ENCODE results near the gene GART. TPM values are rescaled to one million over a fixed set of nuclear protein-coding genes. Genes with fewer than 3 reads are reported as not detected.

Gene GART
- total and polyA plus RNA-seq, 2 of the 4 experiments (the other 2 are of a cell fraction): 29.9 to 73.8 TPM

- dilution Hi-C loops (cut with HindIII; ENCODE audit: low sequenced_read_pairs, unreplicated experiment) (no loop called here), in situ Hi-C loops (cut with MboI; ENCODE audit: low sequenced_read_pairs) (no loop called here), intact Hi-C loops (cut with micrococcal nuclease) (loop anchor here (2.0 kb wide), 1 partner anchor 15 kb away; no protein-coding TSS in a partner anchor)
- BruUV-seq (replicated peaks): no TSS peak
- no peak overlapping the region for H2BK5ac ChIP-seq (ENCODE audit: low read depth, low read length, poor library complexity, severe bottlenecking)
- no peak overlapping the region for H3K4ac ChIP-seq (ENCODE audit: low read depth, low read length)
- ATAC-seq (ENCODE audit: low read depth) (no peak), DNase-seq (no peak)
- H4K5ac ChIP-seq (ENCODE audit: low read depth, low read length): no peak overlapping the region
- 0 out of 2 replicates have a peak, but pooled peaks cover 4% of the 10 kb centered on the region for H3K9me1 ChIP-seq (ENCODE audit: insufficient read depth, low read length)
- H3K23ac ChIP-seq (ENCODE audit: low read depth, low read length): no peak overlapping the region
- no CpG with 5 or more reads among the region's 10 CpGs for WGBS, 2 experiments (ENCODE audit: extremely low coverage in 2 of 2, insufficient read length in 1 of 2)
- H3K79me1 ChIP-seq (ENCODE audit: low read depth in 1 of 2, low read length in 2 of 2): peaks cover 18 to 59% of the 10 kb centered on the region in 2 experiments
- no peaks in the 10 kb centered on the region for H3K9me3 ChIP-seq (ENCODE audit: control insufficient read depth, insufficient read depth, low read length)
- no peak overlapping the region for H2AK5ac ChIP-seq (ENCODE audit: low read depth, low read length)
- H3K27ac ChIP-seq (ENCODE audit: insufficient read depth, low read length): no peak overlapping the region
- no peak overlapping the region for H3K4me2 ChIP-seq (ENCODE audit: low read depth, low read length)
- no peak overlapping the region for H4K91ac ChIP-seq (ENCODE audit: insufficient read depth, low read depth, low read length)
- no peak overlapping the region for H3K18ac ChIP-seq (ENCODE audit: low read depth, low read length)
- TF ChIP-seq MAFK (IDR thresholded peaks at IDR 0.05; ENCODE audit: low read depth, low read length): no peak
- TF ChIP-seq BHLHE40 (IDR thresholded peaks at IDR 0.05; ENCODE audit: low read depth, low read length): no peak
- TF ChIP-seq CHD1 (IDR thresholded peaks at IDR 0.05; ENCODE audit: low read depth, low read length): no peak
- no peak for TF ChIP-seq NFE2L2 (IDR thresholded peaks at IDR 0.05; ENCODE audit: low read depth, low read length)
- TF ChIP-seq ELK1 (IDR thresholded peaks at IDR 0.05; ENCODE audit: borderline replicate concordance, low read depth, low read length): no peak
- no peak for TF ChIP-seq USF2 (IDR thresholded peaks at IDR 0.05; ENCODE audit: low read depth, low read length)
- TF ChIP-seq POLR2A (IDR thresholded peaks at IDR 0.05; ENCODE audit: low read depth, low read length): no peak
- no peak for TF ChIP-seq CEBPB (IDR thresholded peaks at IDR 0.05; ENCODE audit: low read depth, low read length)
- TF ChIP-seq SMC3 (IDR thresholded peaks at IDR 0.05; ENCODE audit: low read depth, low read length): no peak
- TF ChIP-seq MXI1 (IDR thresholded peaks at IDR 0.05; ENCODE audit: borderline replicate concordance, low read depth, low read length): no peak
- no peak for TF ChIP-seq CTCF (conservative IDR thresholded peaks at IDR 0.05; ENCODE audit: low read depth, low read length)
- TF ChIP-seq FOS (IDR thresholded peaks at IDR 0.05; ENCODE audit: low read depth, low read length): no peak
- TF ChIP-seq RFX5 (IDR thresholded peaks at IDR 0.05; ENCODE audit: low read depth, low read length): no peak
- TF ChIP-seq RAD21 (IDR thresholded peaks at IDR 0.05; ENCODE audit: low read length): no peak
- no peak overlapping the region for H2AFZ ChIP-seq (replicated peaks; ENCODE audit: low read length, poor library complexity)
- H3K4me1 ChIP-seq (ENCODE audit: control insufficient read depth, insufficient read depth, low read length): peaks cover 2% of the 10 kb centered on the region; the same call in 1 of the 2 replicates
- peaks cover 43% of the 10 kb centered on the region for H3K36me3 ChIP-seq (ENCODE audit: control insufficient read depth, insufficient read depth, low read length)
- no peak overlapping the region for H2BK15ac ChIP-seq (ENCODE audit: low read depth, low read length)
- no peak overlapping the region for H3K14ac ChIP-seq (replicated peaks; ENCODE audit: low read depth, low read length)
- H3K56ac ChIP-seq (ENCODE audit: extremely low read depth, insufficient read depth, low read length): no peak overlapping the region
- no peak overlapping the region for H2BK20ac ChIP-seq (ENCODE audit: low read depth, low read length)
- H3K27me3 ChIP-seq (ENCODE audit: control insufficient read depth, insufficient read depth, low read length): no peaks in the 10 kb centered on the region
- H4K20me1 ChIP-seq (ENCODE audit: insufficient read depth, low read length): peaks cover 78% of the 10 kb centered on the region
- H2BK120ac ChIP-seq (ENCODE audit: low read depth, low read length): no peak overlapping the region
- no peak overlapping the region for H4K8ac ChIP-seq (ENCODE audit: low read depth in 2 of 2, low read length in 2 of 2)
- no peak overlapping the region for H3K4me3 ChIP-seq (ENCODE audit: insufficient read depth, low read depth, low read length)
- ChIA-PET POLR2A (ENCODE audit: unreplicated experiment) (no interaction called here), CTCF (no interaction called here)
- no peak overlapping the region for H3K9ac ChIP-seq (ENCODE audit: low read depth, low read length)
- H2AK9ac ChIP-seq (replicated peaks; ENCODE audit: low read depth, low read length, poor library complexity): no peak overlapping the region
These were observed 17.9 kb upstream of the GART start for GRCh38 chr21:33559813-33560212.

Measured in IMR-90 (cell line).